ENCODE results near the gene HPSE2. TPM values are rescaled to one million over a fixed set of nuclear protein-coding genes. Genes with fewer than 3 reads are reported as not detected.

The HPSE2 gene
- polyA plus RNA-seq, 2 of the 4 experiments (the other 2 are of a cell fraction) = not detected

DNA sequence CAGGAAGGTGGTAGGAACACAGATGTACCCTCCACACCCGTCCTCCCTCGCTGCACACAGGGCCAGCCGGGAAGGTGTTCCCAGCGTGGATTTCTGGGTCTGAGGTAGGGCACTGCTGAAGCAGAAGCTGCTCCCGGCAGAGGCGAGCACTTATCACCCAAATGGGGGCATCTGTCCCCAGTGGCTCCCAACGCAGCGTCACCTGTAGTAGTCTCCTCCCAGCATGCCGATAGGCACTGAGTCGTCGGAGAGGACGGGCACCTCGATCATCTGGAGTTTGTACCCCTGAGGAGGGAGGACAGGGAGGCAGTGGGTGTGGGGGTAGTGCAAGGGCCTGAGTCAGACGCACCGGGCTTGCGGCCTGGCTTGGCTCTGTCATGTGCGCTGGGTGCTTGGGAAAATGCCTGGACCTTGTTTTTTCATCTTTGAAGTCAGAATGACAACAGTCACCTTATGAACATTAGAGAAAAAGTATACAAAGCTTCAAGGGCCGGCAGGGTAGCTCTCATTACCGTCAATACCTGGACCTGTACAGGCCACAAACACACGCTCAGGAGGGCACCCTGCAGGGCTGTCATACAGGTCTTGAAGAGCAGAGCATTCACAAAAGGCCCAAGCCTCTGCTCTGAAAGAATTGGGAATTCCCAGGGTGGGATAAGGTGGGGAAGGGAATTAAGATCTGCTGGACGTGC, 817.5 kb downstream of the HPSE2 start (continued):
- TF ChIP-seq REST (IDR thresholded peaks at IDR 0.05) = no peak

- ATAC-seq (no peak), FAIRE-seq (no peak), DNase-seq (ENCODE audit: low read depth in 1 of 2, low spot score in 1 of 2) (no peak)
- Histone ChIP-seq H3K4me2 (no peak overlapping the region), H3K4me3 (no peak overlapping the region), H3K9me3 (no peaks in the 10 kb centered on the region), H3K27ac (no peak overlapping the region), H3K4me1 (peaks cover 14% of the 10 kb centered on the region)
- ChIA-PET CTCF (no interaction called here), POLR2A (no interaction called here)
- 91% methylated on average over 16 of the region's 19 CpGs for WGBS (ENCODE audit: missing lambda C conversion rate)
- TF ChIP-seq FOXS1 (CRISPR knock-in tag; IDR thresholded peaks at IDR 0.05) = no peak
- TF ChIP-seq SMC3 (IDR thresholded peaks at IDR 0.05) = no peak
- no peak for TF ChIP-seq RCOR1 (IDR thresholded peaks at IDR 0.05; ENCODE audit: low read depth, low read length)
- no peak for TF ChIP-seq HDAC2 (IDR thresholded peaks at IDR 0.05)
- no peak for TF ChIP-seq GATA3 (IDR thresholded peaks at IDR 0.05; ENCODE audit: borderline replicate concordance)
- TF ChIP-seq USF2 (IDR thresholded peaks at IDR 0.05) = no peak
- no peak for TF ChIP-seq POLR2A (IDR thresholded peaks at IDR 0.05; ENCODE audit: low read length)
- no peak for TF ChIP-seq NR3C1 (IDR thresholded peaks at IDR 0.05)
- TF ChIP-seq REST (IDR thresholded peaks at IDR 0.05) = no peak
- TF ChIP-seq ZNF302 (CRISPR knock-in tag; IDR thresholded peaks at IDR 0.05) = no peak
- no peak for TF ChIP-seq EP300 (IDR thresholded peaks at IDR 0.05)
- no peak for TF ChIP-seq RAD21 (conservative IDR thresholded peaks at IDR 0.05 in 1 of 2, IDR thresholded peaks at IDR 0.05 in 1 of 2)
These were observed 818.1 kb downstream of the HPSE2 start for GRCh38 chr10:98417481-98417959.

- Histone ChIP-seq H3K4me3 (no peak overlapping the region), H3K9me3 (no peaks in the 10 kb centered on the region), H3K4me2 (no peak overlapping the region), H3K4me1 (peaks cover 14% of the 10 kb centered on the region), H3K27ac (no peak overlapping the region)
- CTCF ChIA-PET = no interaction called here
- DNase-seq (ENCODE audit: low read depth in 1 of 2, low spot score in 1 of 2) = no peak
- WGBS (ENCODE audit: missing lambda C conversion rate) = 88% methylated on average over 18 of the region's 18 CpGs
- no peak for FAIRE-seq
- POLR2A ChIA-PET = no interaction called here
- no peak for ATAC-seq
- TF ChIP-seq FOXS1 (CRISPR knock-in tag; IDR thresholded peaks at IDR 0.05) = no peak
- no peak for TF ChIP-seq RARB (CRISPR knock-in tag; IDR thresholded peaks at IDR 0.05)
- no peak for TF ChIP-seq HOXB5 (CRISPR knock-in tag; IDR thresholded peaks at IDR 0.05)
- TF ChIP-seq, protein P1, sequence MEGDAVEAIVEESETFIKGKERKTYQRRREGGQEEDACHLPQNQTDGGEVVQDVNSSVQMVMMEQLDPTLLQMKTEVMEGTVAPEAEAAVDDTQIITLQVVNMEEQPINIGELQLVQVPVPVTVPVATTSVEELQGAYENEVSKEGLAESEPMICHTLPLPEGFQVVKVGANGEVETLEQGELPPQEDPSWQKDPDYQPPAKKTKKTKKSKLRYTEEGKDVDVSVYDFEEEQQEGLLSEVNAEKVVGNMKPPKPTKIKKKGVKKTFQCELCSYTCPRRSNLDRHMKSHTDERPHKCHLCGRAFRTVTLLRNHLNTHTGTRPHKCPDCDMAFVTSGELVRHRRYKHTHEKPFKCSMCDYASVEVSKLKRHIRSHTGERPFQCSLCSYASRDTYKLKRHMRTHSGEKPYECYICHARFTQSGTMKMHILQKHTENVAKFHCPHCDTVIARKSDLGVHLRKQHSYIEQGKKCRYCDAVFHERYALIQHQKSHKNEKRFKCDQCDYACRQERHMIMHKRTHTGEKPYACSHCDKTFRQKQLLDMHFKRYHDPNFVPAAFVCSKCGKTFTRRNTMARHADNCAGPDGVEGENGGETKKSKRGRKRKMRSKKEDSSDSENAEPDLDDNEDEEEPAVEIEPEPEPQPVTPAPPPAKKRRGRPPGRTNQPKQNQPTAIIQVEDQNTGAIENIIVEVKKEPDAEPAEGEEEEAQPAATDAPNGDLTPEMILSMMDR (IDR thresholded peaks at IDR 0.05) = no peak
- no peak for TF ChIP-seq SREBF2 (IDR thresholded peaks at IDR 0.05)
- TF ChIP-seq HEYL (CRISPR knock-in tag; IDR thresholded peaks at IDR 0.05) = no peak
- TF ChIP-seq KDM1A (IDR thresholded peaks at IDR 0.05; ENCODE audit: low read depth) = no peak
- no peak for TF ChIP-seq CBX2 (IDR thresholded peaks at IDR 0.05; ENCODE audit: borderline replicate concordance, low read depth)
- no peak for TF ChIP-seq RNF2 (IDR thresholded peaks at IDR 0.05; ENCODE audit: borderline replicate concordance, low read depth)
- no peak for TF ChIP-seq ATOH8 (CRISPR knock-in tag; IDR thresholded peaks at IDR 0.05; ENCODE audit: low read depth)
- TF ChIP-seq ESRRA (IDR thresholded peaks at IDR 0.05; ENCODE audit: borderline replicate concordance, low read length) = no peak
- TF ChIP-seq PHF8 (IDR thresholded peaks at IDR 0.05; ENCODE audit: borderline replicate concordance, low read depth) = no peak
These were observed 818.9 kb downstream of the HPSE2 start for GRCh38 chr10:98416606-98417388.

Data from A549 (cell line).